NCI-H2227 (cell line): ENCODE data around the gene APBB2.
"Not testable (repeated sequence)": the region's sequence is repeated elsewhere in the genome, so short reads cannot be mapped to it uniquely, and the experiment has no call there.

Source experiments
- DNase-seq: peaks from one replicate; lab custom pipeline; 2025; ENCODE audit not compliant: unreplicated experiment; lab: John Stamatoyannopoulos, UW

APBB2 gene

DNA sequence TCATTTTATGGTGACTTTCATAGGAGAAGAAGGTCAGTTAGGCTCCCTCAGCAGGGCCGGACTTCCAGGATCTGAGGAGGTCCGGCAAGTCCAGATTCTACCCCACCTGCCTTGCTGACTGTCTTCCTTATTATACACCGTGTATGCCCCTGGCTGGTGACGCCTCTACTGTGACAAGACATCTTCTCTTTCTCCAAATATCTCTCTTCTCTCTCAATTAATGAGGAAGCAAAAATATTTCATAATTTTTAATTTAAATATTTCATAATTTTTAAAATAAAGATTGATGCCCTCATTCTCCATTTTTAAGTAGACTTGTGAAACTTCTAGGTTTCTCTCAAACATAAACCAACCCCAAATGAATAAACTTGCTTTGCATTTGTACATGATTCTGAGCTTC is 262.1 kb downstream of the APBB2 start:
- no peak for DNase-seq

DNA sequence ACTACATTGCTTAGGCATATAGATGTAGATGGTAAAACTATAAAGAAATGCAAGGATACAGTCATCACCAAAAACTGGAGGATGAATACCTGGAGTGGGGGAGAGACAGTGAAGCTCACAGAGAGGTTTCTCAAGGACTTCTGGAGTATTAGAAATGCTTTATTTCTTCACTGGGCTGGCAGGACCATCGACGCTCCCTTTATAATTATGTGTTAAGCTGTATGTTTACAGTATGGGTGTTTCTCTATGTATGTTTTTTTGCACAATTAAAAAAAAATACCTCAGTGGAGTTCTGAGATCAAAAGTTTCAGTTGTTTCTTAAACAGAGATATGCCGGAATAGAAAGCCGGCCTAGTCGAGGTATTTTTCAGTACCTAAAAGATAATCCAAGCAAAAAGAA is 263.3 kb downstream of the APBB2 start:
- DNase-seq, result no peak

DNA sequence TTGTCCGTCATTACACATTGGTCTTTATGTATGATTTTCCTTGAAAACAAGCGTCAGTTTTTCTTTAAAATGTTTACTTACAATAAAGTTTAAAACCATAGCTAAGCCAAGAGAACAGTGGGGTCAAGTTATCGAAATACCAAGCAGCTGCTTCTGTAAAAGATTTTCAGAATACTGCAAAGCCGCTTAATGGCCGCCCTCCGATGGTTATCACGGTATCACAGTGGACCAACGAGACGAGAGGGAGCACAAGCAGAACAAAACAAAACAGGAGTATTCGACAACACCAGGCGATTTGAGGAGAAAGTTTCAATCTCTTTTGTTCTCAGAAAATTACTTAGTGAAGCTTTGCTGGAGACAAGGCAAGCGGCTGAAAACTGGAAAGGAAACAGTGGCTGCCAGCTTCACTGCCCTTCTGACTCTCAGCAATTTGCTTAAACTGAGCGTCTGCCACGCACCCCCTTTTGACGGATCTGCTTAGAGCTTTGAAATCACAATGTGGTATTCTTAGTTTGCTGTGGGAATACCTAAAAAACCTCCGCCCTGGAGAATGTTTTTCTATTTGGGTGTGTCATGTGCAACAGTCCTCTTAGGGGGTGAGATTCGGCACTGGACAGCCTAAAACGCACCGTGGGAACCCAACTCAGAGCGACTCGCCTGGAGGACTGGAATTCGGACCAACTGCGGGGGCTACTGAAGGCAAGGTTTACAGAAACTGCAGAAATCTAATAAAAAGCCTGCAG is 264.8 kb downstream of the APBB2 start:
- DNase-seq, result no peak

DNA sequence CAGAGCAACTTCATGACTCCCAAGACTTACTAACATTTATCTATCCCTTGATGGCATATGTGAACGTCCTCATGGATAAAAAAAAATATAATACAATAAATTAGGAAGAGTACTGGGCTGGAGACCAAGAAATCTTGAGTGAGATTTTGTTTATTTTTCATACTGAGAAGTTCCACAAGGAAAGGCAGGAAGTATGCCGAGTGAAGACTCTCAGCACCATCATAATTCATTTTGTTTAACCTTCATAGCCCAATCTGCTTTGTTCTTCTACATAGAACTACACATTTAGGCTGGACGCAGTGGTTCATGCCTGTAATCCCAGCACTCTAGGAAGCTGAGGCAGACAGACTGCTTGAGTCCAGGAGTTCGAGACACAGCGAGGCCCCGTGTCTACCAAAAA is 266.3 kb downstream of the APBB2 start:
- DNase-seq, result no peak

DNA sequence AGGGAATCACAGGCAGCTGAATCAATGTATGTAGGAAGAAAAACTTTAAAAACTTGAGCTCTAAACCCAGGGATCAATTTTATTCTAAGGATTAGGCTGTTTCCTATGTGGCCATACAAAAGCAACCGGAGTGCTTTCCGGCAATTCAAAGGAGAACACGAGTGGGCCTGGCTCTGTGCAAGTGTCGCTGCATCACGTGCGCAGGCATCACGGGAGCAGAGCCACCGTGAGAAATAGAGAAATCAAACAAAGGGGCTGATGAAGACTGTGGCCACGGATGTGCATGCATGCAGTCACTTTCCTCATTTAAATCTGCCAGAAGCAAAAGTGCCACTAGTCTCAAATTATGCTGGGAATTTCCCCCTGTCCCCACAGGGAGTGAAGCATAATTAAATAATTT is 267.7 kb downstream of the APBB2 start:
- DNase-seq, result no peak

DNA sequence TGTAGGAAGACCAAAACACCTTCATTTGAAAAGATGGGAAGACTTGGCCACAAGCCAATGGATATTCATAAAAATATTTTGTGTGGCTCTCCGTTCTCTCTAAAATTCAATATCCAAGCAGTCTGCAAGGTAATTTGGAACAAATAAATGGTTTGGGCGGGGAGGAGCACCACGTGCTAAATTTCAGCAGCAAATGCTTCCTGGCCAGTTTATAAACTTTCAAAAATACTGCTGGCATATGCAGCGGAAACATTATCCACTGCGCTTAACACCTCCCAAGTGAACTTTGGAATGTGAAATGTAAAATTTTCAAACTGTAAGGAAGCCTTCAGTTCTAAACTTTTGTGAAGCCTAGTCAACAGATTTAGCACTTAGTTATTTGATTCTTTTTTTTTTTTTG is 273.6 kb downstream of the APBB2 start:
- no peak for DNase-seq

DNA sequence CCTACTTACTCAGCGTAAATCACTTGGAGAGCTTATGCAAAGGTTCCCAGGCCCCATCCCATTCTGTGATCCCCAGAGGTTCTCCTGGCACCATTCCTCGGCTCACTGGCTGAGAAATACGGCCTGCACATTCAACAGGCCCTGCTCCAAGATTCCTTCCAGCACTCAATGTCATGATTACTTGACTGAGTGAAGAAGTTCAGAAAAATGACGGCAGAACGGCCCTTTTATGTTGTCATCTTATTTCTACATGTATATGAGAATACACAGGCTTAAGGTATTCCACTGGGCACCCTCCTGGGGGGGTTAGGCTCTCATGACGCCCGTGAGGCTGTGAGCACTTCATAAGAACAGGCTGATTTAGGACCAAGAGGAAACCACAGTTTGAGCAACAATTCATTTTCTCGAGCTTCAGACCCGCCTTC is 274.0 kb downstream of the APBB2 start:
- no peak for DNase-seq

DNA sequence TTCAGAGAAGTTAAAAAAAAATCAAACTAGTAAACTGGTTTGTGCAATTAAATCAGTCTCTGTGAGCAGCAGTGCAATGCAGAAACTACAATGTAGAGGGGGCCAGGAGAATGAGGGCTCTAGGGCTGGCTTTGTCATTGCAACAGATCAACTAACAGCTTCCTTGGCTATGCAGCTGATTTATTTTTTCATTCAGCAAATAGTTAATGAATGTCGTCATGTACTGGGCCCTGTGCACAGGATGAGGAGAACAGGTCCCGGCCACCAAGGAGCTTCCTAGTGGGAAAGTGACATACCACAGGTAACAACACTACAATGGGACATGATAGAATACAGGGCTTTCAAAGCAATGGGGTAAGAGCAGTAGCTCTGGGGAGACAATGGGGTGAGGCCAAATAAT is 274.5 kb downstream of the APBB2 start:
- DNase-seq, result no peak

DNA sequence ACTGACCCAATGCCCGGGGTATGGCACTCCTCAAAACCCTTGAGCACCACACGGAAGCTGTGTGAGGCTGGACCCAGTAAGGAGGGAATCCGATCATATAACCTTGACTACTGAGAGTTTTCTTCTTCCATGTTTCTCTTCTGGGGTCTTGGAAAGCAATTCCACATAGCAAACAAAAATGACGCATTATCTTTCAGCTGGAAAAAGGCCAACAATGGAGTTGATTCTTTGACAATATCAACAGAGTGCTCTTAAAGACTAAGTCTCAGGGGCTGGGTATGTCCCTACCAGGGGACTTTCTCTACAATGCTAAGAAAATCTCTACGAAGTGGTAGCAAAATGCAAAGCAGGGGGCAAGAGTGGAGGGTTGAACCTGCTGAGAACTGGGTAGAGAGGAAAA is 276.0 kb downstream of the APBB2 start:
- DNase-seq, result no peak

DNA sequence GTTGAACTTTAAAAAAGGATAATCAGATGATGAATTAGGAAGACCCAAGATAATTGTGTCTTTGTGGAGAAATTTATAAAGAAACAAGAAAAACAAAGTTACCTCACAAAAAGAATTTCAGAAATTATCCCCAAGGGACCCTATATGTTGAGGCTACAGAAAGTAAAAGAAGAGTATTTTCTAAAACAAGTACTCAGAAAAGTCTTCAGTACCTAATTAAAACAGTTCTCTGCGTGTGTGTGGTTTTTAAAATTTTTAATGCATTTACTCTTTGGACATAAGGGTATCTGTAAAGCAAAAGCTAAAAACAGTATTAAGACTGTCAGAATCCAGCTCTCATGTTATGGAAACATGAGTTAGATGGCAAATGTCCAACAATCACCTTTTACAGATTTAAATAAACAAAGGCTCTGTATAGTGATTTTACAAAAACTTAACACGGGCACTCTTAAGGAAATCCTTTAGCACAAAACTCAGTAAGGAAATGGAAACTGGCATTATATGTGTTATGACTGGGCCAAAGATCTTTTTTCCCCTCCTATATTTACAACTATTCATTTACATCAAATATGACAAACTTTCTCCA is 277.1 kb downstream of the APBB2 start:
- no peak for DNase-seq

DNA sequence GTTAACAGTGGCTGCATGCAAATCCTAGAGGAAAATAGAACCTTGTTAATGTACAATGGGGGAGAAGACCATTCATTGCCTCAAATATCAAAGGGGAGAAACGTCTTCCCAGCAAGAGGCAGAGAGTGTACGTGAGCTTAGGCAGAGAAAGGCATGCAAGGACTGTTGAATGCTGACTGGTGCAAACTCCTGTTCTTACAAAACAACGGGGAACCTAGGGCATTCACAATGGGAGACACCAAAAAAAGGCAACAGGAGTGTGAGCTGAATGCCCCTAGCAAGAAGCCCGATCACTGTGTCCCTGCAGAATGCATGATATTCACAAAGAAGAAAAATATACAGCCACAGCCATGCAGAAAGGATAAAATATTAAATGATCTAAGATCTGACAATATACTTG is 279.7 kb downstream of the APBB2 start:
- DNase-seq, result no peak

DNA sequence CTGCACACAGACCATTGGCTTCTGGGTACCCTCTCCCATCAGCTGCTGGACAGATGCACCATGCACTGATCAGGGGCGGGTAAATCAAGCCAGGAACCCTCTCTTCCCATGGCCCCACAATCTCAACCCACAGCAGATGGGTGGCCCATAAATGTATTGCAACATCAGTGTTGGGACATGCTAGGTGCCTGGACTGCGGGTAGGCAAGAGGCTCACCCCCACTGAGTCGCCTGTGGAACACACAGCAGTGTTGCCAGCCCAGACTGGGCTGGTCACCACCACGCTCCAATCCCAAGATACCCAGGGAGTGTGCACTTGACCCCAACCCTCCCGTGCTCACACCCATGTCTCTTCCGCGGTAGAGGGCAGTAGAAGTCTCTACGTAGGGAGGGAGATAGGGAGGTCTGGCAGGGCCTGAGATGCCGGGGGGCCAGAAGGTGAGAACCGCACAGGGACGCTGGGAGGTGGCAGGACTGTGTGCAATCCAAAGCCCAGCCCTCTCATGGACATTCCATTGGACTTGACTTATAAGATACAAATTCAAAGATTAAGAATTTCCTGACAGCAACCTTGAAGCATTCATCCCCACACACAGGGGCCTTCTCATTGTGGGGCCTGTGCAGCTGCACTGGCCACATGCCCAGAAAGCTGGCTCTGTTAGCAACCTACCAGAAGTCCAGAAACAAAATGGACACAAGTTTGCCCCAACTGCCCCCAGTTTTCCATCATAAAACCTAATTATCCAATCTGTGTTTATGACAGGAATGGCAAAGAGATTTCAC is 280.9 kb downstream of the APBB2 start:
- DNase-seq, result no peak

DNA sequence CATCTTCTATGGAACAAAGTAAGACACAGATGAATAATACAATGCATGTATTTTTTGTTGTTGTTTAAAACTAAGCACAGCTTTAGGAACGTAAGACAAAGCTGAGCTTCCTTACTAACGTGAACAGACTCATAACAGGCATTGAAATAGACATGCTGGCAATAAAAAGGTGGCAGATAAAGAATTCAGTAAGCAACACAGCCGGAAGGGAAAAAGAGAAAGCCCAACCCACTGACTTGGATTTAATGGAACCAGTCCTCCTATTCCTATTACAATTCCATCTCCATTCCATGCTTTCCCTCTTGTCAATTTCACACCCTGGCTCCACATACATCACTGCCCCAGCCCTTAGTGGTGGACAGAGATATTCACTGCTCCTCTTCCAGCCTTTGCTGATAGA is 282.5 kb downstream of the APBB2 start:
- no peak for DNase-seq

DNA sequence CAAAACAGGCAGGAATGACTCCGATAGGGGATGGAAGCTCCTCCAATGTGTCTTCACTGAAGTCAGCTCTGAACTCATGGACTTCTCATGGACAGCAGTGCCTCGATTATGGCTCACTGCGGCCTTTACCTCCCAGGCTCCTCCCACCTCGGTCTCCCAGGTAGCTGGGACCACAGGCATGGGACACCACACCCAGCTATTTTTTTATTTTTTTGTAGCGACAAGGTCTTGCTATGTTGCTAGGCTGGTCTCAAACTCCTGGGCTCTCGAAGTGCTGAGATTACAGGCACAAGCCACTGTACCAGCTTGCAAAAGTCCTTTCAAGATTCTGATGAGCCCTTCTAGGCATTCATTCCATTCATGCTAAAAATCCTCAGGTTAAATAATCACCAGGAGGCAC is 283.1 kb downstream of the APBB2 start:
- DNase-seq, result no peak

DNA sequence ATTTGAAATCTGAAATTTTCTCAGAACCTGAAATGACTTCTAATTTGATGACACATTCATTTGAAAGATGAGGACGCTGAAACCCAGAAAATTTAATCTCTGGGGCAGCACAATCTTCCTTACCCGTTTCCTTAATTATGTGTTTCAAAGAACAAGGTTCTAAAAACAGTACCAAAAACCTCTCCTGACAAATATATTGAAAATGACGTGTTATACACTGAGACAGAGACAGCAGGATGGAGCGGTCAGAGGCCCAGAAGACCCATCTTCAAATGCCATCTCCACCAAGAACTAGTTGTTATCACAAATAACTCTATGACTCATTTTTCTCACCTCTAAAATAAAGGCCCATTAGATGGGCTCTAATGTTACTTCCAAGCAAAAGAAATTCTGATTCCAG is 287.3 kb downstream of the APBB2 start:
- DNase-seq, result no peak

DNA sequence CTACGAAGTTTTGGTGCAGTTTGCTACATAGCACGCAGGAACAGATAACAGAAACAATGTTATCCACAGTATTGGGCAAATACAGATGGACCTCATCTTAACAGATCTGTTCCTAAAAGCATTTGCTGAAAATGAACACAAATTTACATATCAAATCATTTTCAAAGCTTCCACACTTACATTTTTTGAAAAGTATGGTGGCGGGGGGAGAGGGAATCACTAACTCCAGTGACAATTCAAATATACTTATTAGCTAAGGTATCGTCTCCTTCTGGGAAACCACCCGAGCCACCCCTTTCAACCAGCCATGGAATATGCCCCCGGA is 289.6 kb downstream of the APBB2 start:
- DNase-seq, result no peak

DNA sequence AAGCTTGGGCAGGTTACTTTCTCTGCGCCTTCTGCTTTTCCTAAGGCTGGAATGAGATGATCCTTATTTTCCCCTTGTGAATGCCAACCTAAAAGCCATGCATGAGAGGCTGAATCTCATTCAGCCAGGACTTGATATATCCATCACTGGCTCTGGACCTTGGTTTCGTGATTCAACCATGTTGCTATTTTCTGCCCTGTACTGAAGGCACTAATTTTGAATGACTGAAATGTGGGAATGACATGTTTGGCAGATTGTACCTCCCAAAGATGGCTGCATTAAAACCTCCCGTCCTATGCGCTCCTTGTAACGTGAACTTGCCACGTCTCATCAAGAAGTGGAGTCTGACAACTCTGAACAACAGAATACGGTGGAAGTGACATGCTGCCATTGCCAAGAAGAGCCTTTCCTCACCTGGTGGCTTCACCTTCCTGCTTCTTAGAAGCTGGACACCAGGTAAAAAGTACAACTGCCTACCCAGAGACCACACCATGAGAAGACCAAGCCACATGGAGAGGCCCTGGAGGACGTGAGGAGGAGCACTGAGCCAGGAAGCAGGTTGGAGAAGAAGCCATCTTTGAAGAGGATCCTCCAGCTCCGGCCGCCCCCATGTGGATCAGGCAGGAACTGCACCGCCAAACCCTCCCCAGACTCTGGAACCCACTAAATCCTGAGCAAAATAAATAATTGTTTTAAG is 290.1 kb downstream of the APBB2 start:
- DNase-seq, result peak; percentile 27

DNA sequence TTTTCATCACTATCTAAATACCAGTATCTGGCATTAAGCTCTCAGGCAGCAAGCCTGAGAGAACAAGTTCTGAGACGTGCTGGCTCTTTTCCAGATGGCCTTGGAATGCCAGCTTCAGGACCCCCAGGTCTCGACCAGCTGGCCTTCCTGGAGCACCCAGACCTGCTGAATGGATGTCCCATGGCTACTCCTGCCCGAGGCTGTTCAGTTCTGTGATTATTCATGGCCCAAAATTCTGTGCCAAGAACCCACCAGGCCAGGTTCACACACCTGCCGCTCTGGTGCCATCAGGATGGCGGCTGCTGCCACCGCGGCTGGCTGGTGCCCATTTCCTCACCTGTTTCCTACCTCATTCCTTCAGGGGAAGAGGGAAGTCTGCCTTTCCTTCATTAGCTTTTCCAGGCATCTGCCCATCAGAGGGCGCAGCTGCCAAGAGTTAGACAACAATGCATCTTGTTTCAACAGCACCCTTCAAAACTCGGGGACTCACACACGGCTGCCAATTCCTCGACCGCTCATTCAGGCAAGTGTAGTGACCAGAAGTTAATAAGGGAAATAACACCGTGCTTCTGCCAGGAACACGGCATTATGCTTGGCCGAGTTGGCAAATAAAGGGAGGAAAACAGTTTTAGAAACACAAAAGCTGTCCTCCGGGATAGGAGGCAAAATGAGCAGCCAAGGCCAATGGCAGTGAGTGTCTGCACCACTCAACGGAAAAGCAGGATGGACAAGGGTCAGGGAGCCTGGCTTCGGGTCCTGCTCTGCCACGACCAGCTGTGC is 290.8 kb downstream of the APBB2 start:
- no peak for DNase-seq

DNA sequence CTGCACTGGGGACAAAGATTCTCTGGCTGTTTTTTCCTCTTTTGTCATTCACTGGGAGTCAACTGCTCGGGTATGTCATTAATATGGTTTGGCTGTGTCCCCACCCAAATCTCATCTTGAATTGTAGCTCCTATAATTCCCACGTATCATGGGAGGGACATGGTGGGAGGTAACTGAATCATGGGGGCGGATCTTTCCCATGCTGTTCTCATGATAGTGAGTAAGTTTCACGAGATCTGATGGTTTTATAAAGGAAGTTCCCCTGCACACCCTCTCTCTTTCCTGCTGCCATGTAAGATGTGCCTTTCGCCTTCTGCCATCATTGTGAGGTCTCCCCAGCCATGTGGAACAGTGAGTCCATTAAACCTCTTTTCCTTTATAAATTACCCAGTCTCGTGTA is 294.4 kb downstream of the APBB2 start:
- DNase-seq, result not testable (repeated sequence)

DNA sequence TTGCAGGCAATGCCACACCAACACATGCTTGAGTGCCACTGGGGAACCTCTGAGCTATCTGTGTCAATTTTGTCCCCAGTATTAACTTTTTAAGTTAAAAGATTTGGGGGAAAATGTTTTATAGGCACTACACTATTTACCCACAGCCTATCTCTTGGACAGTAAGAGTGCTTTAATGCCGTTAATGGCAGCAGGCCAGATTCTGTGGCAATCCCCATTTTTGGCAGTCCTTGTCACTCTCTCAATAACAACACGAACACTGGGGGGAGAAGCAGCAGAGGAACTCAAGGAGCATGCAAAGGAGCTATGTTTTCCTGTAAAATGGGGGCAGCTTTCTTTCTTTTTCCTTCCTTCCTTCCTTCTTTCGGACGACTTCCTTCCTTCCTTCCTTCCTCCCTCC is 296.0 kb downstream of the APBB2 start:
- DNase-seq, result no peak

DNA sequence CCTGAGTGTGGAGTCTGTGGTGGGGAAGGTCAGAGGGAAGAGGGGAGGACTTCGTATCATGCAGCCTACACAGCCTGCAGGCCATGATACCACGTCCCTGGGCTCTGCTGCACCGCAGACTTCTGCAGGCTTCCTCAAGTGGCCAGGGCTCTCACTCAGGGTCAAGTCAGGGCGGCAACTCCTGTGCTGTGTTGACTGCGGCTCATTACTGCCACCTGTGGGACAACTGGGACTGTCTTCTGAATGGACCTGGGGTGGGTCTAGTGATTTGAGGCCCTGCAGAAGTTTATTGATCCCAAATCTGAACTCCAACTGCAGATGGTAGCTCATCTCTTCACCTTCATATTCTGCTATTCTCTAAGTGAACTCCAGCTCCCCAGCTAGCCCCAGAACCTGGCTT is 297.5 kb downstream of the APBB2 start:
- DNase-seq, result no peak
